Pancreas (tissue), 10 donors: ENCODE data around the gene PDGFRB. TPM values are rescaled to one million over a fixed set of nuclear protein-coding genes. Genes with fewer than 3 reads are reported as not detected.

ENCODE experiments used
- ATAC-seq, 4 donors: fragments of 200-7000 bp; cut with Tn5 transposase; one replicate each; pipeline versions ENCODE4 v1.8.0 to v1.9.1; 2020; ENCODE audit warnings: mild to moderate bottlenecking in 4 of 4, moderate library complexity in 4 of 4
- DNase-seq, 6 donors: peaks; one replicate each; pipeline ENCODE4 v3.0.0-alpha.2; 2020
- FAIRE-seq: peaks from 2 replicates; lab custom pipeline; 2012; peaks lifted over from hg19 to GRCh38; lab: Jason Lieb, UNC
- H3K27ac ChIP-seq, 4 donors: fragments of 200-600 bp; sonication (generic); 1 replicate in 3 of 4; 2 replicates in 1 of 4; pipeline versions ENCODE4 v1.5.0 to v1.8.0; 2020
- H3K27me3 ChIP-seq, 4 donors: fragments of 200-600 bp; one replicate each; pipeline ENCODE4 v1.8.0; 2021
- H3K36me3 ChIP-seq, 3 donors: fragments of 200-600 bp; sonication (generic) in 1 of 3; one replicate each; pipeline versions ENCODE4 v1.5.0 to v1.8.0; 2020 to 2021
- H3K4me1 ChIP-seq, 3 donors: fragments of 200-600 bp; one replicate each; pipeline ENCODE4 v1.8.0; 2021
- H3K4me3 ChIP-seq, 4 donors: fragments of 200-600 bp; sonication (generic) in 2 of 4; one replicate each; pipeline versions ENCODE4 v1.5.0 to v1.8.0; 2020 to 2021
- H3K9me3 ChIP-seq, 4 donors: fragments of 200-600 bp; one replicate each; pipeline ENCODE4 v1.8.0; 2021
- WGBS, 2 donors: extraction: QIAGEN DNeasy Blood & Tissue Kit; methylation state at CpG; one replicate each; pipeline ENCODE4 v1.1.7; 2013; 5-methylcytosine and 5-hydroxymethylcytosine counted together
- intact Hi-C, 3 donors: fragments of 100-400 bp; cut with DNase I; formaldehyde crosslinking; loops; one replicate each; pipeline versions ENCODE4 v1.11.1 to v1.14.2; 2022
- polyA plus RNA-seq, 2 donors: library from polyadenylated mRNA; stranded (reverse); fragments of 200-250 nt; gene quantifications; one replicate each; pipeline ENCODE4 v1.2.3, GENCODE V29; 2013
- total RNA-seq, 6 donors: library from RNA; stranded (reverse); fragmentation: NEBNext Ultra II Directional in 4 of 6; extraction: Animal tissue kit (Norgen Biotek cat#: 25700) in 4 of 6; gene quantifications; one replicate each; pipeline versions ENCODE4 v1.2.1 to v1.2.4, GENCODE V29; 2021 to 2023
- TF ChIP-seq, protein P1 (sequence below), 4 donors: fragments of 200-600 bp; sonication (generic) in 3 of 4; IDR thresholded peaks; one replicate each; pipeline versions ENCODE4 v1.5.0 to v1.8.0; 2021; ENCODE audit warnings: antibody characterized with exemption in 4 of 4
- donor health status: healthy with polysubstance abuse.
- donor health status: DM: no; HTN: no; CAD: no; lungs with moderate emphysema.
- donor health status: DM: no; HTN: no; CAD: no.
- donor health status: control.
- donor health status: control.
- donor health status: Bipolar disorder and iron deficiency.
- donor health status: DM: yes; HTN: yes; CAD: no.
- donor health status: DM: no; HTN: no; CAD: no.
- donor health status: DM: no; HTN: no; CAD: no.
- donor health status: DM: yes; HTN: yes; CAD: no.

PDGFRB gene
- total and polyA plus RNA-seq, 8 donors = 7.2 to 48.6 (median 14.5) TPM

DNA sequence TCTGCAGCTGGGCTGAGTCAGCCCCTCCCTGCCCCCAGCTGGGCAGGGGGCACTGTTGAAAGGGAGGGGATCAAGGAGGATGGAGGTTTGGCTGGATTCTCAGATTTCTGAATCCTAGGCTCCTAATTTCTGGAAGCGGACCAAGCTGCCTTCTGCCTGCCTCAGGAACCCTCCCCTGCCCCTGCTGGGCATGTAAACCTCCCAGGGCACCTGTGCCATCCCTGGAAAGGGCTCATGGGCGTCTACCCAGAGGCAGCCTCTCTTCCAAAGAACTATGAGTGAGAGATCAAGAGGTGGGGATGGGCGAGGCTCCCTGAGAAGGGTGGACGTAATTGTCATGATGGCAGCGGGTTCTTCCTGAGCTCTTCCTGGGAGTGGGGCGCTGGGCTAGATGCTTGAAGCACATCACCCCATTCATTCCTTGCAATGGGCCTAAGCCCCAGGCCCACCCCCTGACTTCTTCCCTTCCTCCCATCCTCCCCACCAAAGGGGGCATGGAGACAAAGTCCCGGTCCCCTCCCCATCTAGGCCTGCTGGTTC, 90.9 kb downstream of the PDGFRB start:
- no peak overlapping the region for H3K27ac ChIP-seq
- FAIRE-seq = no peak
- ATAC-seq = no peak

More for the DNA sequence above, 90.9 kb downstream of the PDGFRB start:
- DNase-seq = peak in 1 of 6 donors; percentile 36
- Histone ChIP-seq H3K9me3 (no peaks in the 10 kb centered on the region), H3K27me3 (no peaks in the 10 kb centered on the region), H3K36me3 (no peaks in the 10 kb centered on the region), H3K4me3 (no peak overlapping the region), H3K4me1 (no peaks in the 10 kb centered on the region)
- intact Hi-C loops = no loop called here
- TF ChIP-seq, protein P1, sequence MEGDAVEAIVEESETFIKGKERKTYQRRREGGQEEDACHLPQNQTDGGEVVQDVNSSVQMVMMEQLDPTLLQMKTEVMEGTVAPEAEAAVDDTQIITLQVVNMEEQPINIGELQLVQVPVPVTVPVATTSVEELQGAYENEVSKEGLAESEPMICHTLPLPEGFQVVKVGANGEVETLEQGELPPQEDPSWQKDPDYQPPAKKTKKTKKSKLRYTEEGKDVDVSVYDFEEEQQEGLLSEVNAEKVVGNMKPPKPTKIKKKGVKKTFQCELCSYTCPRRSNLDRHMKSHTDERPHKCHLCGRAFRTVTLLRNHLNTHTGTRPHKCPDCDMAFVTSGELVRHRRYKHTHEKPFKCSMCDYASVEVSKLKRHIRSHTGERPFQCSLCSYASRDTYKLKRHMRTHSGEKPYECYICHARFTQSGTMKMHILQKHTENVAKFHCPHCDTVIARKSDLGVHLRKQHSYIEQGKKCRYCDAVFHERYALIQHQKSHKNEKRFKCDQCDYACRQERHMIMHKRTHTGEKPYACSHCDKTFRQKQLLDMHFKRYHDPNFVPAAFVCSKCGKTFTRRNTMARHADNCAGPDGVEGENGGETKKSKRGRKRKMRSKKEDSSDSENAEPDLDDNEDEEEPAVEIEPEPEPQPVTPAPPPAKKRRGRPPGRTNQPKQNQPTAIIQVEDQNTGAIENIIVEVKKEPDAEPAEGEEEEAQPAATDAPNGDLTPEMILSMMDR (IDR thresholded peaks at IDR 0.05) = no peak
- 73 to 79% methylated on average over 7 of the region's 7 CpGs for WGBS, 2 donors

Other genes with a start within 250 kb of the PDGFRB start
- not detected for gene PDE6A, start 211.1 kb downstream of the PDGFRB start, total RNA-seq
- gene PDE6A, start 211.1 kb downstream of the PDGFRB start, polyA plus RNA-seq = not detected
- 1 to 10 TPM; 3.1 to 7.4 (median 4.4) TPM for gene SLC26A2, start 195.1 kb downstream of the PDGFRB start, total RNA-seq
- 1 to 10 TPM; 1.1 to 3.0 TPM for gene SLC26A2, start 195.1 kb downstream of the PDGFRB start, polyA plus RNA-seq
- gene TIGD6, start 155.2 kb downstream of the PDGFRB start, total RNA-seq = 1 to 10 TPM; 1.5 to 3.6 (median 2.0) TPM
- 1 to 10 TPM; 2.3 to 2.6 TPM for gene TIGD6, start 155.2 kb downstream of the PDGFRB start, polyA plus RNA-seq
- gene HMGXB3, start 155.1 kb downstream of the PDGFRB start, total RNA-seq = 10 to 100 TPM in 4 of 6 donors, 1 to 10 TPM in 2; 8.6 to 16.4 (median 10.7) TPM
- 10 to 100 TPM; 20.7 to 21.4 TPM for gene HMGXB3, start 155.1 kb downstream of the PDGFRB start, polyA plus RNA-seq
- gene CSF1R, start 69.3 kb downstream of the PDGFRB start, total RNA-seq = 10 to 100 TPM in 3 of 6 donors, 1 to 10 TPM in 3; 1.4 to 51.2 (median 7.6) TPM
- gene CSF1R, start 69.3 kb downstream of the PDGFRB start, polyA plus RNA-seq = 1 to 10 TPM; 1.9 to 2.6 TPM
- gene CDX1, start 10.9 kb upstream of the PDGFRB start, total RNA-seq = under 1 TPM in 2 of 6 donors, not detected in 4; 0.13 to 0.16 TPM
- gene CDX1, start 10.9 kb upstream of the PDGFRB start, polyA plus RNA-seq = under 1 TPM in 1 of 2 donors, not detected in 1; 0.19 TPM
- not detected for gene SLC6A7, start 34.2 kb upstream of the PDGFRB start, total RNA-seq
- not detected for gene SLC6A7, start 34.2 kb upstream of the PDGFRB start, polyA plus RNA-seq
- under 1 TPM in 4 of 6 donors, not detected in 2; 0.03 to 0.19 (median 0.06) TPM for gene CAMK2A, start 133.9 kb upstream of the PDGFRB start, total RNA-seq
- gene CAMK2A, start 133.9 kb upstream of the PDGFRB start, polyA plus RNA-seq = under 1 TPM in 1 of 2 donors, not detected in 1; 0.12 TPM
- under 1 TPM in 5 of 6 donors, not detected in 1; 0.14 to 0.87 (median 0.24) TPM for gene ARSI, start 147.1 kb upstream of the PDGFRB start, total RNA-seq
- not detected for gene ARSI, start 147.1 kb upstream of the PDGFRB start, polyA plus RNA-seq
- gene TCOF1, start 201.9 kb upstream of the PDGFRB start, total RNA-seq = 10 to 100 TPM in 5 of 6 donors, 1 to 10 TPM in 1; 8.7 to 19.5 (median 12.8) TPM
- gene TCOF1, start 201.9 kb upstream of the PDGFRB start, polyA plus RNA-seq = 10 to 100 TPM; 15.8 to 19.9 TPM